ENCODE data around the gene ATF6B.
"Not testable (repeated sequence)": the region's sequence is repeated elsewhere in the genome, so short reads cannot be mapped to it uniquely, and the experiment has no call there.

ATF6B gene

GRCh38 chr6:32073101-32073500 is 54.9 kb downstream of the ATF6B start:
- no peak overlapping the region for H3K4me3 Mint-ChIP-seq

DNA sequence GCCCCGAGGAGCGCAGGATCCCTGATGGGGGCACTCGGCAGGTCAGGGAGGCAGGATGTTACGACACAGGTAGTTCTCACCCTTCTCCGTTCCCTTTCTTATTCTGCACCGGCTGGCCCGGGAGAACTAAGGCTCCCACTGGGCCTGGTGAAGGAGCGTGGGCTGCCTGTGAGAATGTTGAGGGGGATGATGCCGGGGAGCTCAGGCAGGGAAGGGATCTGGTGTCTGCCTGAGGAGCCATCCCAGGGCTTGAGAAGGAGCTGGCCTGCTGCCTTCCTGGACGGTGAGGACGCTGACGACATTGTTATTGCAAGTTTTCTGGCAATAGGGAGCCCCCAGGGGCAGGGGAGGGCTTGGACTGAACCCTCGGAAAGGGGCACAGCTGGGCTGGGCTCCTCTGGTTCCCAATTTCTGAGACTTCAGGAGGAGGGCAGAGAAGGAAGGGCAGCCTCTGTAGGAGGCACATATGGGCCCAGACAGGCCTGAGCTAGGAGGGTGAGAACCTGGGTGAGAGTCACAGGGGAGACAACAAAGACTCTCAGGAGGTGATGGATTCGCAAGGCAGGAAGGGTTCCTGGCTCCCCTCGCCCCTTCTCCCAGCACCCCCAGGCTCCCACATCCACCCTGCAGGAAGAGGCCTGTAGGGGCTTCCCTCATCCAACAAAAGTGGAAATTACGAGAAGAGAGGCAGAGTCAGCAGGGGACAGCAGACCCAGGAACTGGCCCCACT is 57.1 kb downstream of the ATF6B start:
- no peak overlapping the region for H3K4me3 Mint-ChIP-seq
- ATAC-seq = no peak

More at GRCh38 chr6:32073101-32073500, 54.9 kb downstream of the ATF6B start:
- no peaks in the 10 kb centered on the region for H3K4me1 Mint-ChIP-seq
- H3K9me3 Mint-ChIP-seq = no peaks in the 10 kb centered on the region
- ATAC-seq = no peak
- peaks cover 66% of the 10 kb centered on the region for H3K27me3 Mint-ChIP-seq
- no peak overlapping the region for H3K27ac Mint-ChIP-seq
- H3K36me3 Mint-ChIP-seq = no peaks in the 10 kb centered on the region

GRCh38 chr6:32069878-32070515 is 58.0 kb downstream of the ATF6B start:
- H3K27me3 Mint-ChIP-seq = peaks cover 57% of the 10 kb centered on the region
- no peaks in the 10 kb centered on the region for H3K9me3 Mint-ChIP-seq
- no peaks in the 10 kb centered on the region for H3K36me3 Mint-ChIP-seq
- no peak overlapping the region for H3K27ac Mint-ChIP-seq
- ATAC-seq = no peak
- no peaks in the 10 kb centered on the region for H3K4me1 Mint-ChIP-seq
- no peak overlapping the region for H3K4me3 Mint-ChIP-seq

More for the DNA sequence above, 57.1 kb downstream of the ATF6B start:
- Mint-ChIP-seq H3K36me3 (no peaks in the 10 kb centered on the region), H3K27ac (no peak overlapping the region), H3K27me3 (peaks cover 66% of the 10 kb centered on the region), H3K9me3 (no peaks in the 10 kb centered on the region), H3K4me1 (no peaks in the 10 kb centered on the region)

GRCh38 chr6:32069460-32069859 is 58.6 kb downstream of the ATF6B start:
- Mint-ChIP-seq H3K9me3 (no peaks in the 10 kb centered on the region), H3K36me3 (no peaks in the 10 kb centered on the region)

GRCh38 chr6:32068867-32069266 is 59.2 kb downstream of the ATF6B start:
- Mint-ChIP-seq H3K4me3 (no peak overlapping the region), H3K4me1 (no peaks in the 10 kb centered on the region), H3K27me3 (peaks cover 48% of the 10 kb centered on the region), H3K36me3 (no peaks in the 10 kb centered on the region), H3K27ac (no peak overlapping the region), H3K9me3 (no peaks in the 10 kb centered on the region)
- no peak for ATAC-seq

More at GRCh38 chr6:32069460-32069859, 58.6 kb downstream of the ATF6B start:
- Mint-ChIP-seq H3K27ac (no peak overlapping the region), H3K27me3 (peaks cover 51% of the 10 kb centered on the region), H3K4me1 (no peaks in the 10 kb centered on the region), H3K4me3 (no peak overlapping the region)
- no peak for ATAC-seq

GRCh38 chr6:32068315-32068714 is 59.7 kb downstream of the ATF6B start:
- H3K27me3 Mint-ChIP-seq = peaks cover 44% of the 10 kb centered on the region
- not testable (repeated sequence) for H3K36me3 Mint-ChIP-seq, ATAC-seq, H3K4me1 Mint-ChIP-seq, H3K4me3 Mint-ChIP-seq, H3K9me3 Mint-ChIP-seq, H3K27ac Mint-ChIP-seq

GRCh38 chr6:32067521-32067920 is 60.5 kb downstream of the ATF6B start:
- not testable (repeated sequence) for H3K9me3 Mint-ChIP-seq, H3K36me3 Mint-ChIP-seq, H3K27ac Mint-ChIP-seq, ATAC-seq, H3K4me1 Mint-ChIP-seq, H3K4me3 Mint-ChIP-seq
- H3K27me3 Mint-ChIP-seq = peaks cover 37% of the 10 kb centered on the region

All from stimulated activated memory B cell treated with anti-CD40 and anti-IgM and Interleukin-4, amounts not matched to agents 10 μg/mL and 1 μg/mL and 100 μg/mL, for 72 hours (primary cell).